Activated CD8-positive, alpha-beta memory T cell treated with anti-CD3 and anti-CD28 coated beads for 36 hours (primary cell): ENCODE measurements around the gene HOXC5. TPM values are rescaled to one million over a fixed set of nuclear protein-coding genes. Genes with fewer than 3 reads are reported as not detected.
"Not testable (repeated sequence)": the region's sequence is repeated elsewhere in the genome, so short reads cannot be mapped to it uniquely, and the experiment has no call there.

Source experiments
- CTCF ChIA-PET: fragments of 350-600 bp; sonication (Branson Sonifier 250); formaldehyde crosslinking; loops from one replicate; lab custom pipeline; 2021; ENCODE audit warnings: antibody characterized with exemption; lab: Charles Lee
- POLR2A ChIA-PET: fragments of 350-600 bp; sonication (Branson Sonifier 250); formaldehyde crosslinking; loops from one replicate; lab custom pipeline; 2021; ENCODE audit warnings: antibody characterized with exemption; lab: Charles Lee
- total RNA-seq, 2 experiments: library from RNA; stranded (reverse); gene quantifications; one replicate each; pipeline ENCODE4 v1.2.3, GENCODE V29; 2021

The HOXC5 gene
- total RNA-seq, 2 experiments from 2014 or later = not detected

GRCh38 chr12:54035568-54036264 lies 2.9 kb downstream of the HOXC5 start:
- CTCF ChIA-PET = interaction anchor here (1.3 to 2.5 kb wide), 4 partner anchors 51 to 173 kb away, joined by 4 to 10 read pairs (median 4); partner anchors contain the start of gene HOXC10
- POLR2A ChIA-PET = no interaction called here

- CTCF ChIA-PET = interaction anchor here (2.5 kb wide), 1 partner anchor 154 kb away, joined by 10 read pairs; no protein-coding TSS in a partner anchor
- POLR2A ChIA-PET = no interaction called here
Measured at GRCh38 chr12:54036620-54037359, 3.9 kb downstream of the HOXC5 start.

GRCh38 chr12:54037360-54038283 lies 4.8 kb downstream of the HOXC5 start:
- ChIA-PET CTCF (interaction anchor here (0.8 to 2.5 kb wide), 2 partner anchors 32 to 153 kb away, joined by 3 to 10 read pairs; no protein-coding TSS in a partner anchor), POLR2A (no interaction called here)

- CTCF ChIA-PET = interaction anchor here (0.8 kb wide), 1 partner anchor 33 kb away, joined by 3 read pairs; no protein-coding TSS in a partner anchor
- POLR2A ChIA-PET = no interaction called here
Measured at GRCh38 chr12:54038284-54038870, 5.5 kb downstream of the HOXC5 start.

GRCh38 chr12:54038871-54039414 lies 6.1 kb downstream of the HOXC5 start:
- CTCF ChIA-PET = no interaction called here
- POLR2A ChIA-PET = no interaction called here

- CTCF ChIA-PET = no interaction called here
- POLR2A ChIA-PET = no interaction called here
Measured at GRCh38 chr12:54039417-54040147, 6.7 kb downstream of the HOXC5 start.

GRCh38 chr12:54040148-54040494 lies 7.3 kb downstream of the HOXC5 start:
- POLR2A ChIA-PET = no interaction called here
- CTCF ChIA-PET = no interaction called here

- ChIA-PET POLR2A (no interaction called here), CTCF (no interaction called here)
Measured at GRCh38 chr12:54040648-54041047, 7.8 kb downstream of the HOXC5 start.

- POLR2A ChIA-PET = no interaction called here
Measured at GRCh38 chr12:54041097-54041690, 8.3 kb downstream of the HOXC5 start.

GRCh38 chr12:54042033-54042432 lies 9.2 kb downstream of the HOXC5 start:
- POLR2A ChIA-PET = not testable (repeated sequence)

More at GRCh38 chr12:54041097-54041690, 8.3 kb downstream of the HOXC5 start:
- CTCF ChIA-PET = no interaction called here

GRCh38 chr12:54042970-54043853 lies 10.4 kb downstream of the HOXC5 start:
- ChIA-PET CTCF (interaction anchor here (1.1 to 1.5 kb wide), 2 partner anchors 10 to 12 kb away, joined by 4 to 6 read pairs; partner anchors contain the start of gene HOXC5), POLR2A (no interaction called here)

More at GRCh38 chr12:54042033-54042432, 9.2 kb downstream of the HOXC5 start:
- CTCF ChIA-PET = not testable (repeated sequence)

GRCh38 chr12:54044425-54045103 lies 11.7 kb downstream of the HOXC5 start:
- ChIA-PET CTCF (interaction anchor here (1.0 to 1.5 kb wide), 4 partner anchors 9 to 170 kb away, joined by 3 to 6 read pairs (median 4); partner anchors contain the start of genes HOXC4 and HOXC5), POLR2A (no interaction called here)

- POLR2A ChIA-PET = no interaction called here
- CTCF ChIA-PET = interaction anchor here (0.6 to 1.4 kb wide), 3 partner anchors 146 to 169 kb away, joined by 3 to 4 read pairs (median 3); no protein-coding TSS in a partner anchor
Measured at GRCh38 chr12:54045401-54045800, 12.6 kb downstream of the HOXC5 start.

GRCh38 chr12:54045868-54046521 lies 13.1 kb downstream of the HOXC5 start:
- POLR2A ChIA-PET = no interaction called here
- CTCF ChIA-PET = interaction anchor here (0.6 kb wide), 1 partner anchor 146 kb away, joined by 3 read pairs; no protein-coding TSS in a partner anchor

GRCh38 chr12:54046809-54047159 lies 13.9 kb downstream of the HOXC5 start:
- POLR2A ChIA-PET = no interaction called here
- CTCF ChIA-PET = no interaction called here
